Liver (tissue), 3 donors: Measurements from ENCODE around the gene PRDM1.

Source experiments
- JUND ChIP-seq, 2 donors: IDR thresholded peaks; 2 replicates each; pipeline ENCODE4 v1.6.1; 2016; ENCODE audit warnings: antibody characterized with exemption in 2 of 2
- RXRA ChIP-seq, 2 donors: IDR thresholded peaks; 2 replicates each; pipeline ENCODE4 v1.6.1; 2017 to 2018; ENCODE audit warnings: antibody characterized with exemption in 2 of 2, mild to moderate bottlenecking in 1 of 2
- TF ChIP-seq, protein P1 (sequence below): fragments of 150-350 bp; IDR thresholded peaks from 2 replicates; pipeline ENCODE4 v1.5.1; 2017; ENCODE audit warnings: improper control_type of control experiment, low read depth, low read length; ENCODE audit not compliant: missing input control
- TF ChIP-seq, protein P2 (sequence below): IDR thresholded peaks from 2 replicates; pipeline ENCODE4 v1.6.1; 2016; ENCODE audit warnings: antibody characterized with exemption
- donor health status: healthy.
- donor health status: healthy.

DNA sequence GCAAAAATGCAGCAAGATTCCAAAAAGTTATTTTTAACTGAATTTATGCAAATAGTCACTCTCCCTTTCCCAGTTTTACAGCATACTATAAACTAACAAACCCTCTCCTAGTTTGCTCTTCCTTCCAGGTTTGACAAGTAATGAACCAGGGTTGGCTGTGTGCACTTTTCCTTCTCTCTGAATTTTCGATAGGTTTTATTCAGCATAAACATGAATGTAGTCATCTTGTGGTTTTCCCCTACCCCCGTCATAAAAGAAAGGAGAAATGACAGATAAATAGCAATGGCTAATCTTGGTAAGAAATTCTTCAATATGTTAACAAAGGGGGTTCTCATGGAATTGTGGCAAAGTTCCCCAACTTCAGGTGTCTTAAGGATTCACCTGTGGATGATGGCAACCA, 26.3 kb downstream of the PRDM1 start:
- TF ChIP-seq, protein P1, sequence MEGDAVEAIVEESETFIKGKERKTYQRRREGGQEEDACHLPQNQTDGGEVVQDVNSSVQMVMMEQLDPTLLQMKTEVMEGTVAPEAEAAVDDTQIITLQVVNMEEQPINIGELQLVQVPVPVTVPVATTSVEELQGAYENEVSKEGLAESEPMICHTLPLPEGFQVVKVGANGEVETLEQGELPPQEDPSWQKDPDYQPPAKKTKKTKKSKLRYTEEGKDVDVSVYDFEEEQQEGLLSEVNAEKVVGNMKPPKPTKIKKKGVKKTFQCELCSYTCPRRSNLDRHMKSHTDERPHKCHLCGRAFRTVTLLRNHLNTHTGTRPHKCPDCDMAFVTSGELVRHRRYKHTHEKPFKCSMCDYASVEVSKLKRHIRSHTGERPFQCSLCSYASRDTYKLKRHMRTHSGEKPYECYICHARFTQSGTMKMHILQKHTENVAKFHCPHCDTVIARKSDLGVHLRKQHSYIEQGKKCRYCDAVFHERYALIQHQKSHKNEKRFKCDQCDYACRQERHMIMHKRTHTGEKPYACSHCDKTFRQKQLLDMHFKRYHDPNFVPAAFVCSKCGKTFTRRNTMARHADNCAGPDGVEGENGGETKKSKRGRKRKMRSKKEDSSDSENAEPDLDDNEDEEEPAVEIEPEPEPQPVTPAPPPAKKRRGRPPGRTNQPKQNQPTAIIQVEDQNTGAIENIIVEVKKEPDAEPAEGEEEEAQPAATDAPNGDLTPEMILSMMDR = no peak
- no peak for TF ChIP-seq RXRA (IDR thresholded peaks at IDR 0.05)
- TF ChIP-seq, protein P2, sequence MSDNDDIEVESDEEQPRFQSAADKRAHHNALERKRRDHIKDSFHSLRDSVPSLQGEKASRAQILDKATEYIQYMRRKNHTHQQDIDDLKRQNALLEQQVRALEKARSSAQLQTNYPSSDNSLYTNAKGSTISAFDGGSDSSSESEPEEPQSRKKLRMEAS = no peak
- no peak for TF ChIP-seq JUND (IDR thresholded peaks at IDR 0.05)
